Measurements from ENCODE around the gene USP47.

DNA sequence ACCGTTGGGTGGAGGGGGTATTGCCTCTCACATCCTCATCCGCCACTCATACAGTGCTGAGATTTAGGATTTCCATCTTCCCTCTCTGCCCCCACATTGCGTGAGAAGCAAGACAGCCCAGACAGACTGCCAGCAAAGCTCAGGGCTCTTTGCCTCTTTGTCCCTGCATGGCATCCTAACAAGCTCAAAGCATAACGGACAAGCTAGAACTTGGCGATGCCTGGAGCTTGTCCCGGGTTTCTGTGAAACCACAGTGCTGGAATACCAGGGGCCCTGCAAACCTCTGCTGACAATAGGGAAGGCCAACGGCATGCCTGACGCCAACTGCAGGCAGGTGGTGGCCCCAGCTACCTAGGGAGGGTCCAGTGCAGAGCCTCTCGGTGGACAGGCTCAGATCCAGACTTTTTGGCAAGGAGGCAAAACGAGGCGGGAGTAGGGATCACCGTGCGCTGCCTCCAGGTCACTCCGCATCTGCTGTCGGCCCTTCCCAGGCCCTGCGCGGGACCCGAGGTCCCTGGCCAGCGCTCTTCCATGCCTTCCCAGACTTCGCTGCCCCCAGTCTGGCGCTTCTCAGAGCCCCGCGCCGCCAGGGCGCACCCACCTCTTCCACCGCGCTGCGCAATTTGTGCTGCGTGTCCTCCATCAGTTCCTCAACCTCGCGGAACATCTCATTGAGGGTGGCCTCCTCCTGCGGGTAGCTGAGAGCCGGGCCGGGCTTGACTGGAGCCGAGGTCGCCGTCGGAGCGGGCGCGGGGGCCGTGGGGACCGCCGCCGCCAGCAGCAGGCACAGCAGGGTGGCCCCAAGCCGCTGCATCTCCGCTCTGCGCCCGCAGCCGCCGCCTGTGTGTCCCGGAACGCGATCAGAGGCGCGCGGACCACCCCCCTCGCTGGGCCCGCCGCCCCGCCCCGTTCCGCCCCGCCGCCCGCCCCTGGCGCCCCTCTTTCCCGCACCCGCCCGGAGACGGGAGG is 166.3 kb downstream of the USP47 start, which contains the start of gene DKK3:
- TF ChIP-seq, protein P1, sequence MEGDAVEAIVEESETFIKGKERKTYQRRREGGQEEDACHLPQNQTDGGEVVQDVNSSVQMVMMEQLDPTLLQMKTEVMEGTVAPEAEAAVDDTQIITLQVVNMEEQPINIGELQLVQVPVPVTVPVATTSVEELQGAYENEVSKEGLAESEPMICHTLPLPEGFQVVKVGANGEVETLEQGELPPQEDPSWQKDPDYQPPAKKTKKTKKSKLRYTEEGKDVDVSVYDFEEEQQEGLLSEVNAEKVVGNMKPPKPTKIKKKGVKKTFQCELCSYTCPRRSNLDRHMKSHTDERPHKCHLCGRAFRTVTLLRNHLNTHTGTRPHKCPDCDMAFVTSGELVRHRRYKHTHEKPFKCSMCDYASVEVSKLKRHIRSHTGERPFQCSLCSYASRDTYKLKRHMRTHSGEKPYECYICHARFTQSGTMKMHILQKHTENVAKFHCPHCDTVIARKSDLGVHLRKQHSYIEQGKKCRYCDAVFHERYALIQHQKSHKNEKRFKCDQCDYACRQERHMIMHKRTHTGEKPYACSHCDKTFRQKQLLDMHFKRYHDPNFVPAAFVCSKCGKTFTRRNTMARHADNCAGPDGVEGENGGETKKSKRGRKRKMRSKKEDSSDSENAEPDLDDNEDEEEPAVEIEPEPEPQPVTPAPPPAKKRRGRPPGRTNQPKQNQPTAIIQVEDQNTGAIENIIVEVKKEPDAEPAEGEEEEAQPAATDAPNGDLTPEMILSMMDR (IDR thresholded peaks at IDR 0.05): no peak
- TF ChIP-seq POLR2A (IDR thresholded peaks at IDR 0.05): no peak
- no peak for TF ChIP-seq POLR2AphosphoS5 (IDR thresholded peaks at IDR 0.05)
